Activated CD8-positive, alpha-beta memory T cell treated with anti-CD3 and anti-CD28 coated beads, Interleukin-2, amount 50 U/mL, for 1 hour (primary cell): ENCODE results near the gene B3GLCT.
"Not testable (repeated sequence)": the region's sequence is repeated elsewhere in the genome, so short reads cannot be mapped to it uniquely, and the experiment has no call there.

Source experiments
- DNase-seq: peaks from one replicate; pipeline ENCODE4 v3.0.0-alpha.2; 2020; ENCODE audit errors: extremely low read depth

B3GLCT gene

GRCh38 chr13:31278869-31279268 is 79.1 kb downstream of the B3GLCT start:
- no peak for DNase-seq

- no peak for DNase-seq
These were observed 83.1 kb downstream of the B3GLCT start for GRCh38 chr13:31282741-31283455.

- no peak for DNase-seq
These were observed 87.2 kb downstream of the B3GLCT start for GRCh38 chr13:31286930-31287329.

GRCh38 chr13:31301119-31301518 is 101.3 kb downstream of the B3GLCT start:
- no peak for DNase-seq

- no peak for DNase-seq
These were observed 110.6 kb downstream of the B3GLCT start for GRCh38 chr13:31310356-31310755.

GRCh38 chr13:31310786-31311185 is 111.0 kb downstream of the B3GLCT start:
- DNase-seq, result no peak

- no peak for DNase-seq
These were observed 112.1 kb downstream of the B3GLCT start for GRCh38 chr13:31311921-31312320.

GRCh38 chr13:31314961-31315360 is 115.2 kb downstream of the B3GLCT start:
- DNase-seq, result no peak

GRCh38 chr13:31320946-31321345 is 121.2 kb downstream of the B3GLCT start:
- DNase-seq, result no peak

GRCh38 chr13:31321457-31321856 is 121.7 kb downstream of the B3GLCT start:
- DNase-seq, result no peak

- DNase-seq, result no peak
These were observed 122.3 kb downstream of the B3GLCT start for GRCh38 chr13:31322026-31322425.

GRCh38 chr13:31322702-31323405 is 123.1 kb downstream of the B3GLCT start:
- DNase-seq, result no peak

- no peak for DNase-seq
These were observed 127.5 kb downstream of the B3GLCT start for GRCh38 chr13:31327182-31327860.

GRCh38 chr13:31328549-31329235 is 128.9 kb downstream of the B3GLCT start:
- no peak for DNase-seq

- no peak for DNase-seq
These were observed 130.5 kb downstream of the B3GLCT start for GRCh38 chr13:31330236-31330635.

- no peak for DNase-seq
These were observed 131.3 kb downstream of the B3GLCT start for GRCh38 chr13:31331068-31331467.

- DNase-seq, result no peak
These were observed 134.8 kb downstream of the B3GLCT start for GRCh38 chr13:31334547-31334946.

GRCh38 chr13:31334994-31335557 is 135.3 kb downstream of the B3GLCT start:
- DNase-seq, result no peak

GRCh38 chr13:31339616-31340015 is 139.8 kb downstream of the B3GLCT start:
- not testable (repeated sequence) for DNase-seq

GRCh38 chr13:31340848-31341247 is 141.1 kb downstream of the B3GLCT start:
- not testable (repeated sequence) for DNase-seq

GRCh38 chr13:31346891-31347290 is 147.1 kb downstream of the B3GLCT start:
- DNase-seq, result no peak

- no peak for DNase-seq
These were observed 149.4 kb downstream of the B3GLCT start for GRCh38 chr13:31349156-31349555.
